ENCODE data around the gene EFNB2. TPM values are rescaled to one million over a fixed set of nuclear protein-coding genes. Genes with fewer than 3 reads are reported as not detected.

EFNB2 gene
- total and polyA plus RNA-seq, 11 donors: 7.3 to 20.2 (median 12.7) TPM

DNA sequence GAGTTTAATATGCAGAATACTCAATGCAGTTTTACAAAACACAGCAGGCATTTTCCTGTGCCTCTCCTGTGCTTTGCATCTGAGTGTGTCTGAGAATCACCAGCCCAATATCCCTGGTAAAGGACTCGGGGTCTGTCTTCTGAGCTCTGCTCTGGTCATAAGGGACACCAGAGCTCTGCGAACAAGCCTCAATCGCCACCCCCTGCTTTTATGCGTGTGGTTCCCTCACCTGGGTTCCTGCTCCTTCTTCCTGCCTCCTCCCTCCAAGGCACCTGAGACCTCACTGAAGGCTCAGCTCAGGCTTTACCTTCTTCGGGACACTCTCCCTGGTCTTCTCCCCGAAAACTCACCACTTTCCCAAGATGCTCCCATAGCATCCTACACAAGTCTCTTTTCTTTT is 84.5 kb downstream of the EFNB2 start:
- 91 to 97% (median 96%) methylated on average over 6 of the region's 6 CpGs for WGBS, 4 donors
- TF ChIP-seq CTCF (IDR thresholded peaks at IDR 0.05) (no peak), POLR2A (IDR thresholded peaks at IDR 0.05) (no peak)
- no peak for DNase-seq
- ATAC-seq: no peak
- Histone ChIP-seq H3K4me3 (no peak overlapping the region), H3K36me3 (no peaks in the 10 kb centered on the region), H3K4me1 (no peaks in the 10 kb centered on the region), H3K27me3 (no peaks in the 10 kb centered on the region), H3K27ac (no peak overlapping the region), H3K9me3 (no peaks in the 10 kb centered on the region)
- intact Hi-C loops (cut with DNase I): no loop called here

DNA sequence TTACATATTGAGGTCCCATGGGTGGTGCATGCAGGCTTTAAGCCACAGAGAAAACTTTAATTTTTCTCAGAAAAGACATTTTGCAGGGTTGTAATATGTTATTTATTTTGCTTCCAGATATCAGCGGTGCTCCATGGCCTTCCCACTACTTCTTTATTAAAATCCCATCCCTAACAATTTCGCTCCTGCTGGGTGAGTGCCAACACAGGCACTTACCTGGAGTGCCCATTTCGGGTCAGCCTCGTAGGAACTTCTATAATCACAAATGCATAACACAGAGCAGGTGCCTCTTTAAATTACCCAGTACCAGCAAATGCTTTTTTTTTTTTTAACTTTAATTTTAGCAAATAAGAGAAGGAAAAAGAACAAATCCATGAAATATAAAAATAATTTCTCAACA is 86.4 kb downstream of the EFNB2 start:
- ATAC-seq (no peak), DNase-seq (no peak)
- Histone ChIP-seq H3K9me3 (no peaks in the 10 kb centered on the region), H3K27ac (no peak overlapping the region), H3K4me1 (no peaks in the 10 kb centered on the region), H3K4me3 (no peak overlapping the region), H3K36me3 (no peaks in the 10 kb centered on the region), H3K27me3 (no peaks in the 10 kb centered on the region)
- WGBS, 4 donors: 94 to 97% (median 95%) methylated on average over 4 of the region's 4 CpGs
- TF ChIP-seq CTCF (IDR thresholded peaks at IDR 0.05) (no peak), POLR2A (IDR thresholded peaks at IDR 0.05) (no peak)
- intact Hi-C loops (cut with DNase I): no loop called here

DNA sequence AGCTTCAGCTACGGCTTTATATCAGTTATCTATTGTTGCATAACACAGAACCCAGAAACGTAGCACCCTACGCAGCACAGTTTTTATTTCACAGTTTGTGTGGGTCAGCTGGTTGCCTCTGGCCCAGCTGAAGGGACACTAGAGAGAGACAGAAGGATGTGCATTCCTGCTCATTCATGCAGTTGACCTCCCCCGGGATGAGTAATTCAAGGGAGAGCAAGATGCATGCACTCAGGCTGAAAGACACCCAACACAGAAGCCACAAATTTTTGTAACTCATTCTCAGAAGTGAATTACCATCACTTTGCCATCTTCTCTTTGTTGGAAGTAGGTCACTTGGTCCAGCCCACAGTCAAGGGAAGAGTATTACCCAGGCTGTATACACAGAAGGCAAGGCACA is 89.5 kb downstream of the EFNB2 start:
- Histone ChIP-seq H3K36me3 (no peaks in the 10 kb centered on the region), H3K4me1 (no peaks in the 10 kb centered on the region), H3K4me3 (no peak overlapping the region), H3K27me3 (no peaks in the 10 kb centered on the region), H3K27ac (no peak overlapping the region), H3K9me3 (no peaks in the 10 kb centered on the region)
- TF ChIP-seq CTCF (IDR thresholded peaks at IDR 0.05) (no peak), POLR2A (IDR thresholded peaks at IDR 0.05) (no peak)
- WGBS, 4 donors: 84 to 91% (median 86%) methylated on average over 4 of the region's 4 CpGs
- ATAC-seq (no peak), DNase-seq (no peak)
- intact Hi-C loops (cut with DNase I): no loop called here

- H3K27me3 ChIP-seq: no peaks in the 10 kb centered on the region
- H3K9me3 ChIP-seq: no peaks in the 10 kb centered on the region
- no peaks in the 10 kb centered on the region for H3K4me1 ChIP-seq
- H3K36me3 ChIP-seq: no peaks in the 10 kb centered on the region
- WGBS, 4 donors: 78 to 84% (median 81%) methylated on average over 11 of the region's 11 CpGs
- no peak overlapping the region for H3K27ac ChIP-seq
- intact Hi-C loops (cut with DNase I): no loop called here
- no peak overlapping the region for H3K4me3 ChIP-seq
- DNase-seq (no peak), ATAC-seq (no peak)
- no peak for TF ChIP-seq CTCF (IDR thresholded peaks at IDR 0.05)
- TF ChIP-seq POLR2A (IDR thresholded peaks at IDR 0.05): no peak
These were observed 91.7 kb downstream of the EFNB2 start for GRCh38 chr13:106443607-106444322.
